HG02798 (cell line): ENCODE measurements around the gene SPOCK3.
"Not testable (repeated sequence)": the region's sequence is repeated elsewhere in the genome, so short reads cannot be mapped to it uniquely, and the experiment has no call there.

Experiments
- ATAC-seq: cut with Tn5 transposase; IDR thresholded peaks from one replicate; pipeline ENCODE4 v1.9.1; 2021; ENCODE audit warnings: mild to moderate bottlenecking; ENCODE audit not compliant: unreplicated experiment, poor library complexity

Gene SPOCK3

DNA sequence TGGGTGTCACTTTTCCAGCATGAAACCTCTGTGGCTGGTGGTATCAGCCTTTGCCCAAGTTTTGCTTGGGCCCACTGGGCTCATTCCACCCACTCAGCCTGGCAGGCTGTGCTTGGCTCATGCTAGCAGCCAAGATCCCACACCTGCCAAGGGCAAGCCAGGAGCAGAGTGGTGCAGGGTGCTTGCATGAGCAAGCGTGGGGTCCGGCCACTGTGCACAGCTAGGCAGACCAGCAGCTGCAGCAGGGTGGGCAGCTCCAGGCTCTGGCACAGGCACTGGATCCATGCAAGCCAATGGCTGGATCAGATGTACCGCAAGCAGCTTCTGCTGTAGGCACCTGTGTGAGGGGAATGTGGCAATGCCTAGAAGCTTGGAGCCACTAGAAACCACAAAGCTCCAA lies 253.9 kb downstream of the SPOCK3 start:
- ATAC-seq, result no peak

DNA sequence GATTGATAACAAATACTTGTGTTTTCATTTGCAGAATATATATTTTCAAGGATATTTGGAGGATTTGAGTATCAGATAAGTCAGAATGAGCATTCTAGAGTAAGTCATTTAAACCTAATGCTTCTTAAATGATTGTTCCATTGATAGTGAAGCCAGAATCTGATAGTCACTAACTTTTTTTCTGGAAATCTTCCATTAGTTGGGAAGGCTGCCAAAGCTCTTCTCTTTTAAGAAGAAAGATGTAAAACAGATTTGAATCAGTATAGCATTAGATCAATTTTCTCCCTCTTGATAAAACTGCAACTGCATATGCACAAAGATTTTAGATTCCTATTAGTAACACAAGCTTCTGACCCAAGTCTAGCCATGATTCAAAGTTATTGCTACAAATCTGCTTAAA lies 256.7 kb downstream of the SPOCK3 start:
- ATAC-seq, result no peak

DNA sequence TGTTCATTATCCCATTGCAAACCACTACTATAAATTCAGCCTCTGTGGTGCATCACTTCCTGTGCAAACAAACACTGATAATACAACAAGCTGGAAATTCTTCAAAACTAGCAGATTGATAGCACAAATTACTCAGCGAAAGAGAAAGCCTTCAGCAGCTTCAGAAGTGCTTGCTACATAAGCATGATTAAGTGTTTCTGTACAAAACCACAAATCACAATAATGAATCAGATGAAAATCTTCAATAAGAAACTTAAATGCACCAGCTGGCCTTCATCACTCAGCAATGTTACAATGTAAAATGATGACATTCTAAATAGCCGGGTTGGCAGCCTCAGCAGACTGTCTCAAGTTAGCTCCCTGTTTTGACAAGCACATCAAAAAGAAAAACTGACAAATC lies 262.2 kb downstream of the SPOCK3 start:
- peak; percentile 66 for ATAC-seq

DNA sequence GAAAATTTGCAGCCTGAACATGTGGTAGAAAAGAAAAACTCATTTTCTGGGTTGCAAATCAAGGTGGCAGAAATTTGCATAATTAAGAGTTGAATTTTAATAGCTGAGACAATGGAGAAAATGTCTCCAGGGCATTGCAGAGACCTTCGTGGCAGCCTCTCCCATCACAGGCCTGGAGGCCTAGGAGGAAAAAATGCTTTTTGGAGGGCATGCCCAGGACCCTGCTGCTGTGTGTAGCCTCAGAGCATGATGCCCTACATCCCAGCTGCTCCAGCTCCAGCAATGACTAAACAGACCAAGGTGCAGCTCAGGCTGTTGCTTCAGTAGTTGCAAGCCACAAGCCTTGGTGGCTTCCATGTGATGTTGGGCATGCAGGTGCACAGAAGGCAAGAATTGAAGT lies 266.1 kb downstream of the SPOCK3 start:
- not testable (repeated sequence) for ATAC-seq

DNA sequence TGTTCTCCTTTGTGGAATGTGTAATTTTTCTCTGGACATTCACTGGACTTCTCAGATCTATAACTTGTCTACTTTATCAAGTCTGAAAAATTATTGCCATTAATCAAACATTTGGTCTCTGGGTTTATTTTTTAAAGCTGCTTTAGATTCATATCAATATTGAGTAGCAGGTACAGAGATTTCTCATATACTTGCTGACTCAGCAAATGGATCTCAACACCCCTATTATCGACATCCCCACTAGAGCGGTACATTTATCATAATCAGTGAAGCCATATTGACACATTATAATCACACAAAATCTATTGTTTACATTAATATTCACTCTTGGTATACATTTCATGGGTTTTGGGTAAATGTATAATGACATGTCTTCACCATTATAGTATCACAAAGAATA lies 268.7 kb downstream of the SPOCK3 start:
- no peak for ATAC-seq

DNA sequence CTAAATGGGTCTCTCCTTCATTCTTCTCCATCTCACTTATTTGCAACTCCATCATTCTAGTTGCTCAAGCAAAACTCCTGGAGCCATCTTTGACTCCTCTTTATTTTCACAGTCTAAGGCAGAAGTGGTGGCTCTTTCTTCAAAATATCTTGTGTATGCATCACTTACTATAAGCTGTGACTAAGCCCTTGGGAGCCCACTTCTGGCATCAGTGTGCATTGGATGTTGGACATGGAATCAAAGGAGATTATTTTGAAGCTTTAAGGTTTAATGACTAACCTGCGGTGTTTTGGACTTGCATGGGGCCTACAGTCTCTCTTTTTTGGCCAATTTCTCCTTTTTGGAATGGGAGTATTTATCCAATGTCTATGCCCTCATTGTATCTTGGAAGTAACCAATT lies 276.8 kb downstream of the SPOCK3 start:
- ATAC-seq, result no peak

DNA sequence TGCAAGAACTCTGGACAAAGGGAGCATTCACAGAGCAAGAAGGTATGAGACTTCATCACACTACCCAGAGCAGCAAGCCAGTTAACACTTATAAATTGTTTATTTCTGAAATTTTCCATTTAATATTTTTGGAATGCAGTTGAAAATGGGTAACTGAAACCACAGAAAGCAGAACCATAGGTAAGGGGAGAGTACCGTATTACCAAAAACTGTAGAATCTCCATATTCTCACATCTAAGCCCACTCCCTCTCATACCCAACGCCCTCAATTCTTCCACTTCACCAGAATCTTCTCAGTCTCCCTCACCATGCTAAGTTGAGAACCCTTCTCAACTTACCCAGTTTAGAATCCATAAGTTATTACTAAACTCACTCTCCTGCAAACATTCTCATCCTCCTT lies 277.8 kb downstream of the SPOCK3 start:
- no peak for ATAC-seq

DNA sequence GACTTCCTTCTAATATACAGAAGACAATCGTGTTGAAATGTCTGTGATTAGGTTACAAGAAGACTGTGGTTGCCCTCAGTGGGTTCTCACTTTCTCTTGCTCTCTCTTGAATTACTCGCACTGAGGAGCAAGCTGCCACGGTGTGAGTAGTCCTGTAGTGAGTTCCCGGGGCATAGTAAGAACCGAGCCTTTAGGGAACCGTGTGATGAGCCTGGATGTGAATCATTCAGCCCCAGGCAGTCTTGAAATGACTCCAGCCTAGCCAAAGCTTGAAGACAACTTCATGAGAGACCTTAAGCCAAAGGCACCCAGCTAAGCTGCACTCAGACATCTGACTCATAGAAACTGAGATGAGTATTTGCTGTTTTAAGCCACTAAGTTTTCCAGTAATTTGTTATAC lies 292.7 kb downstream of the SPOCK3 start:
- ATAC-seq, result peak; percentile 80

DNA sequence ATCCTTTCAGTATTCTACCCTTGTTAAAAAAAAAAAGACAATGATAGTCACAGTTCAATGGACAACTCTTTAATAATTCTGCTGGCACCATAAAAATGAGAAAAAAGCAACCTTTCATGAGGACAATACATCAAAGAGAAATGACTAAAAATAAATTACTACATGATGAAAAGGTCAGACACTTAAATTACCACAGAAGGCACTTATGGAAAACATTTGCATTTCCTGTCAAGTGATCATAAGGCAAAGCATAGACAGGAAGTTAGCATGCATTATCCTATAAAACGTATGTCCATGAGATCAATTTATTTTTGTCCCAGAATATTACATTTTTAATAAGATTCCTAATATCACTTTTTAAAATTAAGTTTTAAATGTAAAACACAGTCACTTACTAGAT lies 303.8 kb downstream of the SPOCK3 start:
- ATAC-seq, result no peak

DNA sequence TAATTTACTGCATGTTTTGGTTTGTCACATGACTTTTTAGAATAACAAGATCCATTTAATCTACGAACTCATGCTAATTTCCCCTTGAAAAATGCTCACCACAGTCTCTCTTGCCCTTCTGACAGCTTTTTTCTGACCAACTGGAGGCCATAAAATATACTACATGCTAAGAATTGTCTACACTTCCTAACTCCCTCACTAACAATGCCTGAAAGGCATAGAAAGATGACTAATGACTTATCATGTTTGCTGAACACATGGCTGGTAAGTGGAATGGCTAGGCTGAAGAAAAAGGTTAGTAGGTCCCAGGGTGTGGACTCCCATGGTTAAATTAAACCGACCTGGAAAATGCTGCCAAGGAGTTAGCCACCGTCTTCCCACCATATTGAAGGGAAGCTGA lies 309.9 kb downstream of the SPOCK3 start:
- ATAC-seq, result no peak

DNA sequence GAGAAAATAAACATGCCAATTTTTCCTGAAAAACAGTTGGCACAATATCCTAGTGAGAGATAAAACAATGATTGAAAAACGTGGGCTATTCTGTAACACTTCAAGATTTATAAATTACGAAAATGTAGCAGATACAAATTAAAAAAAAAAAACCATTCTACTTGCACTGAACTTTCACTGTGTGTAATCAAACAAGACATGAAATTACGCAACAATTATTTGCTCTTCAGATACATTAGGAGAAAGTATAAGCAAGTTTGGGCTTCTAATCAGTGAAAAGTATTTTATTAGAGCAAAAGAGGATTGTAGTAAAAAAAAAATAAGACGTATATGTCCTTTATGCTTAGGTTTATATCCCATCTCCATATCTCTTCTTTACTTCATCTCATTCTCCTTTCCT lies 320.4 kb downstream of the SPOCK3 start:
- ATAC-seq, result no peak

DNA sequence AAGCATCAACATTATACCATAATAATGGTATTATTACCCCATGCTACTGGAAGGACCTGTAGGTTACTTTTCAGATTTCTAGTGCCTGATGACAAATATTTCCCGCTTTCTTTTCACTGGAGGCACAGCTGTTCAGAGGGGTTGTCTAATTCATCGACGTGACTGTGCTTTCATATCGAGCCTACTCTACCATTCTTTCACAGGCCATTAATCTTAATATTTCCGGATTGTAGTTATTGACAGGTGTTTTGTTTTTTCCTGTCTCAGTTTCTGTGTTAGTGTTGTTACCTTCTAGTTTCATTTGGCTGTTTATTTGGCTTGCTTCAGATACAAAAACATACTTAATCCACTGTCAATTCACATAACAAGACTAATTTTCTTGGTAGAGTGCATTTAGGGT lies 330.9 kb downstream of the SPOCK3 start:
- ATAC-seq, result no peak

DNA sequence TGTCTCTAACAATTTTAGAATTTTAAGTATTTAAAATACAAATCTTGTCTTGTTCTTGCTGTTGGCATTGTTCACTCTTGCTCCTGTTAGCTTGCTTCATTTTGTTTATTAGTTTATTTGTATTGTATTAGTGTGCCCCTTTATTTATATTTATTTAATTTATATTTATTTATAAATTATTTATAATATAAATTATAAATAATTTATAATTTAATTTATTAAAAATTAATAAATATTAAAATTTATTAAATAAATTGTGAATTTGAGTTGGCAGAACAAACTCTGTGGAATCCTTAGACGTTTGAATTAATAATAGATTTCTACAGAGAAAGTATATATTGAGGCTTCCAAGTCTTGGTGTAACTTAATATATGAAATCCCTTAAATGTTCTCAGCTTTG lies 331.4 kb downstream of the SPOCK3 start:
- ATAC-seq, result no peak

DNA sequence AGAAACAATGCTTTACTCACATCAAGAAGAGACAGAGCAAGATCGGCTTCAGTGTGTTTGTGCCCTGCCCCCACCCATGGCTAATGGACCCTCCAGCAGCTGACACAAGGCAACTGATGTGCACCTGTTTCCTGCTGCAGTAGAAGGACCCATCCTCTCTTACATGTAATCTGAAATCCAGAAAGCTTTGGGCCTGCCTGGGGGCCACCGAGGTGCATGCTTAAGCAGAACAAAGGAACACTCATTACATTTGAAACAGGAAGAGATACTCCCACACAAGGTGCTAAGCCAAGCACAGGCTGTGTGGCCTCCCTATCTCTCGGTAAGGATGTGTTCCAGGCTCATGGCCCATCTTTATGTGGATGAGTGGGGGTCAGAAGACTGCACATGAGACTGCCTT lies 338.0 kb downstream of the SPOCK3 start:
- ATAC-seq, result peak; percentile 70

DNA sequence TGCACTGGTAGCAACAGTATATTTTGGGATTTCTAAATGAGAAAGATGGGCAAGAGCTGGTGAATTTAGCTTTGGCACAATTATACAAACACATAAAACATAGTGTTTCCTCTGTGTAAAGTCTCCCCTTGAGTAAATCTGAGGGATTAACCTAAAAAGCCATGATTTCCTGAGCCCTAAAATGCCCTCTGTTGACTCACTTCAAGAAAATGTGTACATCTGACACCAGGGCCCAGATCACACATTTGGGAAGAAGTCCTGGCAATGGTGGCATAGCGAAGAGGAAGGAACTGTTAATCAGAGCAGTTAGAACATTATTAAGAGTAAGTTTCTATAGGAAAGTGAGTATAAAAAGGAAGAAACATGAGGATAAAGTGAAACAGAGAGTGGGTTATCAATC lies 338.5 kb downstream of the SPOCK3 start:
- no peak for ATAC-seq

DNA sequence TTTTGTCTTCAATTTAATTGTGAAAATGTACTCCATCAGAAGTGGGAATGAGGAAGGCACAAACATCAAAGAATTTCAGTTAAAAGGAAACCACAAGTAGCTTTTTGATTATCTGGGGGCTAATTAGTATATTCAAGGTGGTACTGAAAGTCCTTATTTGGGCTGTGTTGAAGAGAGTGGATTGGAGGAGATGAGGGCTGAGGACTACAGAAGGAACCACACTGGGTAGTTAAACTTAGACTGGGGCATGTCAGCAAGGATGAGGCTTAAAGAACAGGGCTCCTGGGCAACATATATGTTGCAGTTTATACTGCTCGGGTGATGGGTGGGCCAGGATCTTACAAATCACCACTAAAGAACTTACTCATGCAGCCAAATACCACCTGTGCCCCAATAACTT lies 346.8 kb downstream of the SPOCK3 start:
- ATAC-seq, result no peak

DNA sequence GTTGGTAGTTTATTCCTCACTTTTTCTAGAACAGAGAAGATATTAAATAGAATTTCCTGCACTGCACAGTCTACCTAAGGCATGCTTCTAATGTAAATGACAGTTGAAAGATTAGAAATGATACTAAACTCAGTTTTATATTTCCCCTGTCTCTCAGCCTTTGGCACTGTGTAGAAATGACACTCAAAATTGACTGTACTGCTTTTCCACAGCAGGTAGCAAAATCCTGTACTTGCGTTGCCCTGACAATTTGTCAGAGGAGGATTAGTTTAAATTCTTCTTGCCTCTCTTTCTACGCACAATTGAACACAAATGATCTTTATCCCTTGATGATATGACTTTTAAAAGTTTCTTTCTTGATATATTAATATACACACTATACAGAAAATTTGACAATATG lies 347.6 kb downstream of the SPOCK3 start:
- ATAC-seq, result no peak

DNA sequence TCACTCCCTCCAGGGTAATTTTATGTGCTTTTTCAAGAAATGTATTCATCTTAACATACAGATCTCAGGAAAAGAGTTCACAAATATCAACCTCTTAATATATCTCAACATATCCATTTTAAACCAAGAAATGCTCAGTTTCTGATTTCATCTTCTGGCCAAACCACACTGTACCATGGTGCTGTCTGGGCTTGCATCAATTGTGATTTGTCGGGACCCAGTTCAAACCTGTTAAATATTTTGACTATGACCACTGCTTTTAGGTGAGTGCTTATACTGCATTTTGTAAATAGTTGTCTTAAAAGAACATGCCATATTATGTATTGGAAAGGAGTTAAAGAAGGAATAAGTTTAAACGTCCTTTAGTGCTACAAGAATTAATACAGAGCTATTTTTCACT lies 352.1 kb downstream of the SPOCK3 start:
- no peak for ATAC-seq

DNA sequence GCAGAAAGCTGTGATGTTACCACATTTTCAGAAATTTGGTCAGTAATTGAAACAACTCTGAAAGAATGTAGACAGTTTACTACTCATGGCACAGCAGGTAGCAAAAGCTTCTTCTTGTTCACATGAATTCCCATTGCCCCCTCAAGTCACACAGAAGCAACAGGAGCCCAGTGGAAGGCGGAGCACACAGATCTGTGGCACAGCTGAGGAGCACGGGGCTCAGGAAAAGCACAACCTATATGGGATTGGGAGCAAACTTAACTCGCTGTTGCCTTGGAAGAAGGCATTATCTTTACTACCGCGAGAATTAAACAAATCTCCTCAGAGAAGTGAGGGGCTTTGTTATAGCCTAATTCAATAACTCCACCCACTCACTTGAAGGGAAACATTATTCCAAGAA lies 358.5 kb downstream of the SPOCK3 start:
- ATAC-seq, result no peak

DNA sequence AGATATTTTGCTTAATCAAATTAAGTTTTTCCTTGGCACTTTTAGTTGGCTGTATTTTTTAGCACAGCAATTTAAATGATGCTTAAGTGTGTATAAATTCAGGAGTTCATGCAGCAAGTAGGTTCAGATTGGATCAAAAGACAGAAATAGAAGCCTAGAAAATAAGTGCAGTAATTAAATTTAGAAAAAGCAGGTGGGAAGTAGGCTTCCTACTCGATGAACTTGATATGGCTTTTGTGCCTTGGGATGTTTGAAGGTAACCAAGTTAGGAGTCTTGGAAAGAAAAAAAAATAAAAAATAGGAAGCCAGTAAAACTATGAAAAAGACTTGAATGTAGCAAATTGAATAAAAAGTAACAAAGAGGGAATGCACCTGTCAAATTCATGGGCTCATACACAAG lies 372.3 kb downstream of the SPOCK3 start:
- no peak for ATAC-seq

DNA sequence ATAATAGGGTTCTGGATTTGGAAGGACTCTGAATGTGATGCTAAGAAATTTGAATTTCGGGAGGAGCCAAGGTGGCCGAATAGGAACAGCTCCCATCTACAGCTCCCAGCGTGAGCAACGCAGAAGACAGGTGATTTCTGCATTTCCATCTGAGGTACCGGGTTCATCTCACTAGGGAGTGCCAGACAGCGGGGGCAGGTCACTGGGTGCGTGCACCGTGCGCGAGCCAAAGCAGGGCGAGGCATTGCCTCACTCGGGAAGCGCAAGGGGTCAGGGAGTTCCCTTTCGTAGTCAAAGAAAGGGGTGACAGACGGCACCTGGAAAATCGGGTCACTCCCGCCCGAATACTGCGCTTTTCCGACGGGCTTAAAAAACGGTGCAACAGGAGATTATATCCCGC lies 383.9 kb downstream of the SPOCK3 start:
- not testable (repeated sequence) for ATAC-seq

DNA sequence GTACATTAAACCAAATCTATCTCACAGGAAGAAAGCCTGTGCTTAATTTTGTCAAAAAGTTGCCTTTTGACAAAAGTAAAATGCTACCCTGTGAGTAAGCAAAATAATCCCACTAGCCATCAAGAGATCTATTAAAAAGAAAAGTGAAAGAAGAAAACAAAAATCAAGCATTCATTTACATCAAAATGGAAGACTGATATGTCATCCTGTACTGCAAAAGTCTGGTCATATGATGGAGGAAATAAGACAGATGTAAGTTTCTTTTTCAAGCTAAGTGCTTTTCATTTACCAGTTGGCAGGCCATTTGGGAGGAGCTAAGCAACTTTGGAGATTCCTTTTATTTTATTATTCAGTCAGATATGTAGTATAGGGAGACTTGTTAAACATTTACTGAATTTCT lies 387.4 kb downstream of the SPOCK3 start:
- ATAC-seq, result peak; percentile 35

DNA sequence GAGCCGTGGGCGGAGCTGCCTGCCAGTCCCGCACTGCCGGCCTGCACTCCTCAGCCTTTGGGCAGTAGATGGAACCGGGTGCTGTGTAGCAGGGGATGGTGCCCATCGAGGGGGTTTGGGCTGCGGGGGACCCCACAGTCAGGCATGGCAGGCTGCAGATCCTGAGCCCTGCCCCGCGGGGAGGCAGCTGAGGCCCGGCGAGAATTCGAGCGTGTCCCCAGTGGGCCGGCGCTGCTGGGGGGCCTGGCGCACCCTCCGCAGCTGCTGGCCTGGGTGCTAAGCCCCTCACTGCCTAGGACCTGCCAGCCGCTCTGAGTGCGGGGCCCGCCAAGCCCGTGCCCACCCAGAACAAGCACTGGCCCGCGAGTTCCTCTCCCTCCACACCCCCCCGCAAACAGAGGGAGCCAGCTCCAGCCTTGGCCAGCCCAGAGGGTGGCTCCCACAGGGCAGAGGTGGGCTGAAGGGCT lies 391.5 kb downstream of the SPOCK3 start:
- ATAC-seq, result no peak
